Tibial nerve (tissue), 4 donors: Measurements from ENCODE around the gene SPIN4.

Experiments used
- CTCF ChIP-seq, 5 experiments: fragments of 200-600 bp in 3 of 5; fragments of 450-650 bp in 2 of 5; sonication (generic) in 3 of 5; IDR thresholded peaks; one replicate each; pipeline ENCODE4 v1.5.1; 2016 to 2019; ENCODE audit warnings: antibody characterized with exemption in 5 of 5, mild to moderate bottlenecking in 3 of 5, moderate library complexity in 2 of 5
- EP300 ChIP-seq, 2 donors: sonication (generic); formaldehyde crosslinking; IDR thresholded peaks; one replicate each; pipeline ENCODE4 v1.6.1; 2017; ENCODE audit warnings: antibody characterized with exemption in 2 of 2, mild to moderate bottlenecking in 1 of 2
- POLR2A ChIP-seq, 2 donors: fragments of 450-650 bp; IDR thresholded peaks; one replicate each; pipeline ENCODE4 v1.6.1; 2017; ENCODE audit warnings: antibody characterized with exemption in 2 of 2, mild to moderate bottlenecking in 2 of 2, moderate library complexity in 2 of 2

GRCh38 chrX:63387411-63387810, 36.3 kb upstream of the SPIN4 start:
- TF ChIP-seq POLR2A (IDR thresholded peaks at IDR 0.05) (no peak), CTCF (IDR thresholded peaks at IDR 0.05) (no peak), EP300 (IDR thresholded peaks at IDR 0.05) (no peak)
